Measurements from ENCODE around the gene MAP1LC3B2. TPM values are rescaled to one million over a fixed set of nuclear protein-coding genes. Genes with fewer than 3 reads are reported as not detected.

MAP1LC3B2 gene
- total RNA-seq, 1 donor from 2014 or later = 2.3 TPM

- ATAC-seq = no peak
These were observed 38.7 kb downstream of the MAP1LC3B2 start for GRCh38 chr12:116597886-116598285.

- no peak for ATAC-seq
These were observed 39.4 kb downstream of the MAP1LC3B2 start for GRCh38 chr12:116598311-116599284.

- peak; percentile 64 for ATAC-seq
These were observed 40.3 kb downstream of the MAP1LC3B2 start for GRCh38 chr12:116599285-116600136.

- peak; percentile 79 for ATAC-seq
These were observed 42.1 kb downstream of the MAP1LC3B2 start for GRCh38 chr12:116600959-116601918.

GRCh38 chr12:116601933-116602810 is 43.0 kb downstream of the MAP1LC3B2 start:
- peak; percentile 19 for ATAC-seq

GRCh38 chr12:116603546-116604177 is 44.5 kb downstream of the MAP1LC3B2 start:
- ATAC-seq = no peak

- no peak for ATAC-seq
These were observed 45.2 kb downstream of the MAP1LC3B2 start for GRCh38 chr12:116604178-116604895.

- no peak for ATAC-seq
These were observed 45.9 kb downstream of the MAP1LC3B2 start for GRCh38 chr12:116604951-116605641.

- no peak for ATAC-seq
These were observed 47.2 kb downstream of the MAP1LC3B2 start for GRCh38 chr12:116606397-116606796.

GRCh38 chr12:116607039-116607438 is 47.9 kb downstream of the MAP1LC3B2 start:
- ATAC-seq = no peak

- no peak for ATAC-seq
These were observed 50.3 kb downstream of the MAP1LC3B2 start for GRCh38 chr12:116609319-116610114.

- ATAC-seq = peak; percentile 87
These were observed 51.9 kb downstream of the MAP1LC3B2 start for GRCh38 chr12:116610971-116611541.

- no peak for ATAC-seq
These were observed 53.3 kb downstream of the MAP1LC3B2 start for GRCh38 chr12:116612436-116612835.

- ATAC-seq = no peak
These were observed 54.1 kb downstream of the MAP1LC3B2 start for GRCh38 chr12:116613256-116613655.

- no peak for ATAC-seq
These were observed 55.2 kb downstream of the MAP1LC3B2 start for GRCh38 chr12:116614194-116614915.

GRCh38 chr12:116615141-116615861 is 56.1 kb downstream of the MAP1LC3B2 start:
- no peak for ATAC-seq
